Lower lobe of right lung (tissue), 2 donors: ENCODE measurements around the gene RNF212. TPM values are rescaled to one million over a fixed set of nuclear protein-coding genes. Genes with fewer than 3 reads are reported as not detected.
A peak's percentile ranks its signal among the peaks of the same experiment; 100 is the strongest.

ENCODE experiments used
- ATAC-seq, 2 donors: fragments of 200-7000 bp; cut with Tn5 transposase; one replicate each; pipeline ENCODE4 v1.9.1; 2020 to 2022; ENCODE audit warnings: mild to moderate bottlenecking in 2 of 2, moderate library complexity in 2 of 2
- DNase-seq: peaks from one replicate; pipeline ENCODE4 v3.0.0-alpha.2; 2020
- H3K27ac ChIP-seq: fragments of 200-600 bp; one replicate; pipeline ENCODE4 v1.8.0; 2022
- H3K27me3 ChIP-seq: fragments of 200-600 bp; one replicate; pipeline ENCODE4 v1.8.0; 2022; ENCODE audit warnings: low read depth
- H3K36me3 ChIP-seq: fragments of 200-600 bp; one replicate; pipeline ENCODE4 v1.8.0; 2022; ENCODE audit warnings: mild to moderate bottlenecking
- H3K4me1 ChIP-seq: fragments of 200-600 bp; one replicate; pipeline ENCODE4 v1.8.0; 2022
- H3K4me3 ChIP-seq: fragments of 200-600 bp; one replicate; pipeline ENCODE4 v1.8.0; 2022; ENCODE audit warnings: mild to moderate bottlenecking
- H3K9me3 ChIP-seq: fragments of 200-600 bp; one replicate; pipeline ENCODE4 v1.8.0; 2022
- intact Hi-C: fragments of 100-400 bp; cut with DNase I; formaldehyde crosslinking; loops from one replicate; pipeline ENCODE4 v1.11.0; 2022
- total RNA-seq: library from RNA; stranded (reverse); fragmentation: NEBNext Ultra II Directional; extraction: Animal tissue kit (Norgen Biotek cat#: 25700); gene quantifications from one replicate; pipeline ENCODE4 v1.2.1, GENCODE V29; 2021
- TF ChIP-seq, protein P1 (sequence below): fragments of 200-600 bp; IDR thresholded peaks from one replicate; pipeline ENCODE4 v1.8.0; 2022; ENCODE audit warnings: antibody characterized with exemption, mild to moderate bottlenecking
- donor health status: DM: no; HTN: yes; CAD: no; lungs with severe emphysema.

RNF212 gene
- total RNA-seq, 1 donor from 2014 or later, result 6.8 TPM

DNA sequence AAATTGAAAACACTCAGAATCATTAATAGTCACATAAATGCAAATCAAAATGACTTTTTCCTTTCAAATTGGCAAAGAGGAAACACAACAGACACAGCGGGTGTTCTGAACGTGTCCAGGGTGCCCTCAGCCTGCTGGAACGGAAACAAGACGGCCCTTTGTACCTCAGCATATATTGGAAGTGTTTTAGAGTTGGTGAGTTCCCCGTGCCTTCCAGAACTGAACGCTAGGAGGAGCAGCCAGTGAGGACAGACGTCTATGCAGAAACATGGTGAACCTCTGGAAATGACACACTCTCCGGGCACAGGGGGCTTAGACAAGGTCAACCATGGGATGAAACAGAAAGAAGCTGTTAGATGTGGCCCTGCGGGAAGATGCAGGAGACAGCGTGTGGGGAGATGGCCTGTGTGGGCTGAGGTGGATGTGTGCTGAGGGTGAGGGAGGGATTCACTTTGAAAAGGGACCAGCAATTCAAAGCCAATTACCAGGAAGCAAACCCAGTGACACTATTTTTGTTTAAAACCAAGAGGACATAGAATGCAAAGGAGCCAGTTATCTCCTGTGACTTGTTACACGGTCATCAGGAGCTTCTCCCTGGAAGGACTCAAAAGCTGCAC is 40.4 kb downstream of the RNF212 start:
- TF ChIP-seq, protein P1, sequence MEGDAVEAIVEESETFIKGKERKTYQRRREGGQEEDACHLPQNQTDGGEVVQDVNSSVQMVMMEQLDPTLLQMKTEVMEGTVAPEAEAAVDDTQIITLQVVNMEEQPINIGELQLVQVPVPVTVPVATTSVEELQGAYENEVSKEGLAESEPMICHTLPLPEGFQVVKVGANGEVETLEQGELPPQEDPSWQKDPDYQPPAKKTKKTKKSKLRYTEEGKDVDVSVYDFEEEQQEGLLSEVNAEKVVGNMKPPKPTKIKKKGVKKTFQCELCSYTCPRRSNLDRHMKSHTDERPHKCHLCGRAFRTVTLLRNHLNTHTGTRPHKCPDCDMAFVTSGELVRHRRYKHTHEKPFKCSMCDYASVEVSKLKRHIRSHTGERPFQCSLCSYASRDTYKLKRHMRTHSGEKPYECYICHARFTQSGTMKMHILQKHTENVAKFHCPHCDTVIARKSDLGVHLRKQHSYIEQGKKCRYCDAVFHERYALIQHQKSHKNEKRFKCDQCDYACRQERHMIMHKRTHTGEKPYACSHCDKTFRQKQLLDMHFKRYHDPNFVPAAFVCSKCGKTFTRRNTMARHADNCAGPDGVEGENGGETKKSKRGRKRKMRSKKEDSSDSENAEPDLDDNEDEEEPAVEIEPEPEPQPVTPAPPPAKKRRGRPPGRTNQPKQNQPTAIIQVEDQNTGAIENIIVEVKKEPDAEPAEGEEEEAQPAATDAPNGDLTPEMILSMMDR, result peak; percentile 63
- Histone ChIP-seq H3K36me3 (no peaks in the 10 kb centered on the region), H3K27ac (no peak overlapping the region), H3K9me3 (no peaks in the 10 kb centered on the region), H3K4me1 (no peaks in the 10 kb centered on the region), H3K4me3 (no peak overlapping the region), H3K27me3 (peaks cover 12% of the 10 kb centered on the region)
- ATAC-seq (peak; percentile 72 to 80), DNase-seq (no peak)
- intact Hi-C loops, result no loop called here

DNA sequence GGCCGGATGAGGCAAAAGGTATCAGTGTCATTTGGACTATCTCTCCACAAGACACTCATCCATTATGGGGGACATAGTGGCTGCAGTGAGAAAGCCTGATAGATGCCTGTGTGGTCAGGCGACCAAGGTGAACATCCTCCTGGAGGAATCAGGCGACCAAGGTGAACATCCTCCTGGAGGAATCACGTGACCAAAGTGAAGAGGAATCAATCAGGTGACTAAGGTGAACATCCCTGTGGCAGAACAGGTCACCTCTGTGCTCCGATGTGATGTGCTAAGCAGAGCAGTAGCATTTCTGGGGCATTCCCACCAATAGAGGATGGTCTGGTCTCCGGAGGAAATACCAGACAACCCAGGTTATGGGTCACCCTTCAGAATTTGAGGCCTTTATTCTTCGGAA is 44.0 kb downstream of the RNF212 start:
- H3K27me3 ChIP-seq, result peaks cover 12% of the 10 kb centered on the region
- H3K9me3 ChIP-seq, result no peaks in the 10 kb centered on the region
- no peaks in the 10 kb centered on the region for H3K36me3 ChIP-seq
- ATAC-seq (peak; percentile 39 to 50), DNase-seq (no peak)
- intact Hi-C loops, result no loop called here
- H3K27ac ChIP-seq, result no peak overlapping the region
- H3K4me3 ChIP-seq, result no peak overlapping the region
- H3K4me1 ChIP-seq, result no peaks in the 10 kb centered on the region
- TF ChIP-seq, protein P1, result no peak

- H3K36me3 ChIP-seq, result no peaks in the 10 kb centered on the region
- TF ChIP-seq, protein P1, result no peak
- intact Hi-C loops, result no loop called here
- DNase-seq, result no peak
- H3K27ac ChIP-seq, result no peak overlapping the region
- peak in 1 of 2 donors; percentile 25 for ATAC-seq
- peaks cover 11% of the 10 kb centered on the region for H3K27me3 ChIP-seq
- H3K4me3 ChIP-seq, result no peak overlapping the region
- no peaks in the 10 kb centered on the region for H3K4me1 ChIP-seq
- no peaks in the 10 kb centered on the region for H3K9me3 ChIP-seq
Observed at GRCh38 chr4:1065732-1066131, 47.6 kb downstream of the RNF212 start.

GRCh38 chr4:1062419-1062818 is 50.9 kb downstream of the RNF212 start:
- ATAC-seq (no peak), DNase-seq (no peak)
- H3K27ac ChIP-seq, result no peak overlapping the region
- no peak overlapping the region for H3K4me3 ChIP-seq
- intact Hi-C loops, result no loop called here
- H3K4me1 ChIP-seq, result no peaks in the 10 kb centered on the region
- TF ChIP-seq, protein P1, result no peak
- peaks cover 22% of the 10 kb centered on the region for H3K27me3 ChIP-seq
- H3K36me3 ChIP-seq, result no peaks in the 10 kb centered on the region
- H3K9me3 ChIP-seq, result no peaks in the 10 kb centered on the region

DNA sequence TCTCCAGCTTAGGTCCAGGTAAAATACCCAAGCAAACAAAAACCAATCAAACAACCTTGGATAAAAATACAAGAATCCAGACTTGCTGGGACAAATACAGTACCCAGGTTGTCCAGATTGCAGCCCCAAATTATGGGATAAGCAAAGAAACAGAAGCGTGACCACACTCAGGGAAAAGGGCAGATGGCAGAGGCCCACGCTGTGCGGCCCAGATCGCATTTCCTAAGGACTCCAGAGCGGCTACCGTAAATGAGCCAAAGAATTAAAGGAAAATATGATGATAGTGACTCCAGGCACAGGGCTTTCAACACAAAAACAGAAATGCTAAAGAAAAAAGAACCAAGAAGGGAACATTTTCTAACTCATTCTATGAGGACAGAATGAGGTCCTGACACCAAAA is 51.6 kb downstream of the RNF212 start:
- Histone ChIP-seq H3K36me3 (no peaks in the 10 kb centered on the region), H3K4me3 (no peak overlapping the region), H3K4me1 (no peaks in the 10 kb centered on the region), H3K27ac (no peak overlapping the region), H3K27me3 (peaks cover 28% of the 10 kb centered on the region), H3K9me3 (no peaks in the 10 kb centered on the region)
- ATAC-seq (no peak), DNase-seq (no peak)
- intact Hi-C loops, result no loop called here
- TF ChIP-seq, protein P1, result no peak
